Measurements from ENCODE around the gene CXXC1. TPM values are rescaled to one million over a fixed set of nuclear protein-coding genes. Genes with fewer than 3 reads are reported as not detected.
"Not testable (repeated sequence)": the region's sequence is repeated elsewhere in the genome, so short reads cannot be mapped to it uniquely, and the experiment has no call there.

The CXXC1 gene
- polyA plus RNA-seq, 4 donors: 65.2 to 93.7 (median 86.1) TPM

DNA sequence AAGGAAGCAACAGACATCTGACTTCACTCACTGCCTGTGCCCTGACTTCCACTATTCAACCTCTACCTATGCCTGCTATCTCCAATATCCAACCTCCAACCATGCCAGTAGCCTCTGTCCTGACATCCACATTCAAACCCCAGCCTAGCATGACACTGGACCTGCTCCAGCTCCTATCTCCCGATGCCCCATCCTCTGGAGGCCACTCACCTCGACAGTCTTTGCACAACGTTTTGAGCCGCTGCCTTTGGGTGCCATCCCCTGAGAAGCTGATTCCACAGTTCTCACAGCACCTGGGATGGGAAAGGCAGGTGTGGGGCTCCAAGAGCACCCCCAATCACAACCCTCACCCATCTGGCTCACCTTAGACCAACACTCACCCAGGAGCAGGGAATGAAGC, 11.0 kb downstream of the CXXC1 start:
- DNase-seq (ENCODE audit: low read depth in 4 of 4, low spot score in 2 of 4): no peak

GRCh38 chr18:50275503-50276036, 11.9 kb downstream of the CXXC1 start:
- DNase-seq (ENCODE audit: low read depth in 4 of 4, low spot score in 2 of 4): no peak

DNA sequence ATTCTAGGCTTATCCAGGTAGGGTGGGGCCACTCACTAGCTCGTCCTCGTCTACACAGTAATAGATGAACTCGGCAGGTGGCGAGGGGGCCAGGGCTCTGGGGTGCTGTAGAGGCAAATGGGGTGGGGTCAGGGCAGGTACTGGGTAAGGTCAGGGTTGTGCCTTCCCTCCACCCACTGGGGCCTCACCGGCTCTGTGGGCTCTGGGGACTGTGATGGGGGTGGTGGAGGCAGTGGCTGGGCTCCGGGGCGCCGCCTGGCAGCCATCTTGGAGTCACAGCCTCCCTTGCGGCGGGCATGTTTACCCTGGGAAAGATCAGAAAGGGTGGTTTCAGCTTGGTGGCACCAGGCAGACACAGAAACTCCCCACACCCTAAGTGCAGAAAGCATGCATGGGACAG, 12.6 kb downstream of the CXXC1 start:
- DNase-seq (ENCODE audit: low read depth in 4 of 4, low spot score in 2 of 4): no peak

DNA sequence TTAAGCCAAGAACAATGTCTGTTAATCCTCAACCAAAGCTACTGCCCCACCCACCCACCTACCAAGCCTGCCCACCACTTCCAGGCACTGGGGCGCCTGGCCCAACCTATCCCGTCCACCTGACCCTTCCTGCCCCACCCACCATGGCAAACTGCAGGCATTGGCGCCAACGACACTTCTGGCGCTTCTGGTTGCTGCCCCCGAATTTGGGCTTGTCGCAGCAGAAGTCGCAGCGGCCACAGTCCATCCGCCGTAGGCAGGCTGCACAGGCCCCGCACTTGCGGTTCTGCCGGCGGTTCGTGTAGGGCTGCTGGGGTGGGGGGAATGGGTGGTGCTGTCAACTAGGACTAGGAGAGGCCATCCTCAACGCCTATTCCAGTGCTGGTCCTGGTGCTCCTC, 13.4 kb downstream of the CXXC1 start:
- DNase-seq (ENCODE audit: low read depth in 4 of 4, low spot score in 2 of 4): no peak

DNA sequence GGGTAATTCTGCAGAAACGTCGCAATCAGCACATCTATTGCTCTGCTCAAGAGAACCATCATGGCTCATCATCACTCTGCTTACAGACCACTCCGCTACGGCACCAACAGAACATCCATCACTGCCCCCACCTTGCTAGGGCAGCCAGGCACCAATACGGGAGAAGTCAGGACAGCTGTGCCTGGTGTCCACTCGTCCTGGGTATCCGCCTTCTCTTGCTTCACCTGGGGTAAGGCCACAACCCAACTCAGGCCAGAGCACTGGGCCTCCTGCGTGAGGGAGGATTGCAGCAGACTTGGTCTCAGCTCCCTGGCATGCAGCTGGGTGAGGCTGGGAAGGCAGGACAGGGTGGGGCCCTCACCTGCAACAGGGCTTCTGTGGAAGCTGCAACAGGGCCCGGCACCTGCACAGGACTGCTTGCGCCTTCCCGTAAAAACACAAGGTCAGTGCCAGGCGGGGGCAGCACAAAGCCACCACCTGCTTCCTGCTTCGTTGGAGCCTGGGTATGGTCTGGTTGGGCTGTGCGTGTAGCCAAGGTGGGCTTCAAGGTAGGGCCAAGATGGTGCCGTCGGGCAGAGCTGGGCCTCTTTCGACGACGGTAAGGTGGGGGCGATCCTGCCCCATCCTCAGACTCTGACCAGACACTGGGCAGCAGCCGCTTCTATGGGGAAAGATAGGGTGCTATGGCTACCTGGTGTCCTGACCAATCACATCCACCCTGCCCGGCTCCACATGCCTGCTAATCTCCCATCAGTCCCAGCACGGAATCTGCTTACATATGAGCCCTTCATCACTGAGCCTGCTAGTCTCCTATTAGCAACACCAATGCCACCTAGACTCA, 14.1 kb downstream of the CXXC1 start:
- no peak for DNase-seq (ENCODE audit: low read depth in 4 of 4, low spot score in 2 of 4)

DNA sequence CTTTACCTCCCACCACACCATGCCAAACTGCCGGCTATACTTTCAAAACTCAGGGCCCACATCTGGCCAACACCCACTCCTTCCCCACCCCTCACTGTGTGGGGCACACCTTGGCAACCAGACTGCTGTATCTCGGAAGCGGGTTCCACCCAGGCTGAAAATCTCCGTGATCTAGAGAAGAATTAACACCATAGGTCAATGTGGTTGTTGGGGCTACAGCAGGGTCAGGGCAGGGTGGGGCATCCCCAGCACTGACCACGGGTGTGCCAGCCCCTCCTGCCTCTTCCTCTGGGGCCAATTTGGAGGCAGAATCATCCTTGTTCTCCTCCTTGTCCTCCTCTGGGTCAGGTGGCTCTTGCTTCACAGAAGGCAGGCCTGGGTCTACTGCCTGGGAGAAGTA, 14.9 kb downstream of the CXXC1 start:
- DNase-seq (ENCODE audit: low read depth in 4 of 4, low spot score in 2 of 4): no peak

- DNase-seq (ENCODE audit: low read depth in 4 of 4, low spot score in 2 of 4): no peak
Measured at GRCh38 chr18:50268022-50268747, 19.3 kb downstream of the CXXC1 start.

DNA sequence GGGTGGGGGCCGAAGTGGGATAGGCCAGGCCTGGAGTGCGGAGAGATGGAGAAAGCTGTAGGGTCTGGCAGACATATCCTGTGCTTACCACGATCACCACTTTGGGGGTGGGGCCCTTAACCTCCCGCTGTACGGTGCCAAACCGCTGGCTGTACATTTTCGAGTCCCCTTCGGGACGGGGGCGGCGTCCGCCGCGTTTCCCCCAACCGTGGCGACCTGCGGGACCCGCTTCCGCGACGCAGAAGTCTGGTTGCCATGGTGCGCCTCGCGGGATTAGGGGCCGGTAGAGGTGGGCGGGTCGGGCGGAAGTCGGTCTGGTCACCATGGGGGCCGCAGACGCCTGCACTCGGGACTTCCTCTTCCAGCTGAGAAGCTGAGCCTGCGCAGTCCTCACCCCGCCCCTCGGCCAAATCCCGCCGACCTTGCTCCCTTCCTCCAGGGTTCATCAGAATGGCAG, 21.2 kb downstream of the CXXC1 start, which contains the start of gene CFAP53:
Gene CFAP53 (minus strand): TSS at position 248 of the 457 bp plus-strand sequence. CDS start 91 bp downstream, at position 157.
- DNase-seq (ENCODE audit: low read depth in 4 of 4, low spot score in 2 of 4): peak; percentile 60 to 84 (median 78)

GRCh38 chr18:50262977-50263376, 24.5 kb downstream of the CXXC1 start:
- DNase-seq (ENCODE audit: low read depth in 4 of 4, low spot score in 2 of 4): no peak

DNA sequence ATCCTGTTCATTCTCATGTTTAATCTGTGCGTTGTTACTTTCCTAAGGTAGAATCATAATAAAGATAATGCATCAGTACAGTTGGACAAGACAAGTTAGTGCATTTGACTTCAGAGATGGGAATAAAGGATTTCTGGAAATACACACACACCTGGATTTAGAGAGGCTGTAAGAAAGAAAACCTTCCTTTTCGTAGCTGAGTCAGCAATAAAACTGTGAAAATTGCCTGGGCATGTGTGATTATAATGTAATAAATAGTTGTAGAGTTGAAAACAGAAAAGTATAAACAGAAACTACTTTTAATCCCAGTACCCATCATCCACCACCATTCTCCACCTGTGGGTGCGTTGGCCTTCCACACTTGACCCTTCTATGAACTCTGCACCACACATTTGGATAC, 36.6 kb downstream of the CXXC1 start:
- DNase-seq (ENCODE audit: low read depth in 4 of 4, low spot score in 2 of 4): no peak

GRCh38 chr18:50249576-50249975, 37.9 kb downstream of the CXXC1 start:
- no peak for DNase-seq (ENCODE audit: low read depth in 4 of 4, low spot score in 2 of 4)

GRCh38 chr18:50247561-50247960, 39.9 kb downstream of the CXXC1 start:
- DNase-seq (ENCODE audit: low read depth in 4 of 4, low spot score in 2 of 4): no peak

DNA sequence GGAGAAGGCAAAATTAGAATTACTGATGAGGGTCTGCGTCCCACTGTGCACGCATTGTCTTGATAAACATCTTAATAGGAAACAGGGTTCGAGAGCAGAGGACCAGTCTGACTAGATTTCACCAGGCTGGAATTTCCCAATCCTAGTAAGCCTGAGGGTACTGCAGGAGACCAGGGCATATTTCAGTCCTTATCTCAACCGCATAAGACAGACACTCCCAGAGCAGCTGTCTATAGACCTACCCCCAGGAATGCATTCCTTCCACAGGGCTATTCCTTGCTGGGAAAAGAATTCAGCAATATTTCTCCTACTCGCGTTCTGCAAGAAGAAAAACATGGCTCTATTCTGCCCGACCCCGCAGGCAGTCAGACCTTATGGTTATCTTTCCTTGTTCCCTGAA, 45.7 kb downstream of the CXXC1 start:
- not testable (repeated sequence) for DNase-seq (ENCODE audit: low read depth in 4 of 4, low spot score in 2 of 4)

- no peak for DNase-seq (ENCODE audit: low read depth in 4 of 4, low spot score in 2 of 4)
Measured at GRCh38 chr18:50240080-50240563, 47.4 kb downstream of the CXXC1 start.

GRCh38 chr18:50232419-50232818, 55.1 kb downstream of the CXXC1 start:
- DNase-seq (ENCODE audit: low read depth in 4 of 4, low spot score in 2 of 4): no peak

Other genes starting within 250 kb of the CXXC1 start
- 10 to 100 TPM; 23.8 to 28.4 (median 27.0) TPM for gene MYO5B, start 92.5 kb downstream of the CXXC1 start, polyA plus RNA-seq (ENCODE audit: insufficient read length in 4 of 4)
- gene CFAP53, start 21.2 kb downstream of the CXXC1 start, polyA plus RNA-seq (ENCODE audit: insufficient read length in 4 of 4): 1 to 10 TPM; 3.3 to 4.6 (median 4.1) TPM
- gene MBD1, start 6.2 kb downstream of the CXXC1 start, polyA plus RNA-seq (ENCODE audit: insufficient read length in 4 of 4): 10 to 100 TPM; 50.9 to 91.4 (median 71.5) TPM
- 1 to 10 TPM; 5.7 to 7.6 (median 5.9) TPM for gene SKA1, start 87.4 kb upstream of the CXXC1 start, polyA plus RNA-seq (ENCODE audit: insufficient read length in 4 of 4)